ENCODE results near the gene SEPTIN1.

Gene SEPTIN1

DNA sequence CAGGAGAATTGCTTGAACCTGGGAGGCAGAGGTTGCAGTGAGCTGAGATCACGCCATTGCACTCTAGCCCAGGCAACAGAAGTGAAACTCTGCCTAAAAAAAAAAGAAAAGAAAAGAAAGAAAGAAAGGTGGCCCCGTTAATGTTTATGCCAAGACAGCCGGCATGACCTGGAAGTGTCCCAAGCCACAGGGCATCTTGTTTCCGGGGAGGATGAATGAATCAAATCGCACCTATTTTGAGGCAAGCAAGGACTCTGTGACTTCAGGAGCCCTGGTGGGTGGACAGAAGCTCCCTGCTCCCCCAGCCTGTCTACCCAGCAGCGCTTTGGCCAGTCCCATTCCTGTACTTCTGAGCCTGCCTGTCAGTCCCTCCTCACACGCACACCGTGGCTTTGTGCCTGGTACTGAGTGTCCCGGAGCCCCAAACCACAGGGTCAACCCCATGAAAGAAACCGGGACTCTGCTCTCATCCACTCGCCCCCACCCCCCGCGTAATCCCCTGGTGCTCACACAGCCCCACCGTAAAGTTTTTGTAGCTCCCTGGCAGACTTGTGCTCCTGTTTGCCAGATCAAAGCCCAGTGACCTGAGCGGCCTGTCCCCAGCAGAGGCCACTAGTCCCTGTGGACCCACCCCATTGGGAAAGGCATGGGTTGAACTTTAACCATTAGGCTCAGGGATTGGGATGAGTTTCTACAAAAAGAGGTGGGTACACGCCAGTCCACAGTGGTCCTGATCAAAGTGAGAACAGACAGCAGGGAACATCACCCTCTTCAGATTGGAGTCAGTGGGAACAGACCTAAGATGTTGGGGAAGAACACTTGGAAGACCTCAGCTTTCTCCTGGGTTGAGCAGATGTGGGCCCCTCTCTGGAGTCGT is 46.5 kb downstream of the SEPTIN1 start:
- DNase-seq: peak; percentile 34

DNA sequence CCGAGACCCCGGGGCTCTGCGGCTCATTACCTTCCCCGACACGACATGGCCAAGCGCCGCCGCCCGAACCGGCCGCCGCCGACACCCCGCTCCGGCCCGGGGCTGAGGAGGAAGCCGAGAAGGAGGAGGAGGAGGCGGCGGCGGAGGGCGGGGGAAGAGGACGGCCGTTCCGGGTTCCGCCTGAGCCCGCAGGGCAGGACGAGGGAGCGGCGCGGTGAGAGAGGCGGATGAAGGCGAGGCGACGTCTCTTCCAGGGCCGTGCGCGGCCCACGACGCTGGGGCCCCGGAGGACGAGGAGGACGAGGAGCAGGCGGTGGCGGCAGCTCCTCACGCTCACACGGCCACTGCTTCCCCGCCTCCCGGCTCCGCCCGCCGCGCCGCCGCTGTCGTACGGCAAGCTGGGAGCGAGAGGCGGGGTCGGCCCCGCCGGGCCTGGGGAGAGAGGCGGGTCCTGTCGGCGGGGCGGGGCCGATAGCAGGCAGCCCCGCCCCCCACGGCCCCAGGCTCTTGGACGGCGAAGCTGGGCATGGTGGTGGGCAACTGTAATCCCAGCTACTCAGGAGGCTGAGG is 47.2 kb downstream of the SEPTIN1 start:
- peak; percentile 88 for DNase-seq

DNA sequence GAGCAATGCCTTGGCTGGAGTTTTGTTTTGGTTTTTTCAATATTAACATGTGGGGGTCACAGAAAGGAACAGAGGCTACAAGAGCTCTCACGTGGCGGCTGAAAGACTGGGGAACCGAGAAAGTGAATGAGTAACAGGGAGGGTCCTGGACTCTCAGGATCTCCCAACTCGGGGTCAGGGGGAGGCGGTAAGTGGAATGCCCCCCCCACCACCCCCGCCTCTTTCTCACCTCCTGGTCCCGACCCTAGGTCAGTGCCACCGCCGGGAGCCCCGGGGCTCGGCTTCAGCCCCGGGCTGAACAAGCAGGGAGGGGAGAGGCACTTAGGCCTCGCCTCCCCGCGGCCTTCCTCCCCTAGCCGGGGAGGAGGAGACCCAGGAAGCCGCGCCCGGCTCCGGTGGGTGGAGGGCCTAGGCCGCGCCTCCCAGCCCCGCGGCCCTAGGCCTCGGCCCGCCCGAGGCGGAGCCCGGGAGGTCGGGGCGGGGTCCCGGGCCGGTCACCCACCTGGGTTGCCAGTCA is 47.8 kb downstream of the SEPTIN1 start:
- peak; percentile 90 for DNase-seq
